GM12865 (cell line): ENCODE measurements around the gene METTL1.
"Not testable (repeated sequence)": the region's sequence is repeated elsewhere in the genome, so short reads cannot be mapped to it uniquely, and the experiment has no call there.

ENCODE experiments used
- DNase-seq: peaks from one replicate; pipeline ENCODE4 v3.0.0; 2010; ENCODE audit warnings: low read depth
- H3K4me3 ChIP-seq: 2 replicates; pipeline ENCODE4 v1.5.1; 2011; ENCODE audit warnings: mild to moderate bottlenecking, low read depth, low read length, control low read depth
- TF ChIP-seq, protein P1 (sequence below): IDR thresholded peaks from 2 replicates; pipeline ENCODE4 v1.5.1; 2011; ENCODE audit warnings: low read length, control low read depth, low read depth, inconsistent platforms; ENCODE audit not compliant: insufficient read depth; ENCODE audit errors: missing control alignments

The METTL1 gene

DNA sequence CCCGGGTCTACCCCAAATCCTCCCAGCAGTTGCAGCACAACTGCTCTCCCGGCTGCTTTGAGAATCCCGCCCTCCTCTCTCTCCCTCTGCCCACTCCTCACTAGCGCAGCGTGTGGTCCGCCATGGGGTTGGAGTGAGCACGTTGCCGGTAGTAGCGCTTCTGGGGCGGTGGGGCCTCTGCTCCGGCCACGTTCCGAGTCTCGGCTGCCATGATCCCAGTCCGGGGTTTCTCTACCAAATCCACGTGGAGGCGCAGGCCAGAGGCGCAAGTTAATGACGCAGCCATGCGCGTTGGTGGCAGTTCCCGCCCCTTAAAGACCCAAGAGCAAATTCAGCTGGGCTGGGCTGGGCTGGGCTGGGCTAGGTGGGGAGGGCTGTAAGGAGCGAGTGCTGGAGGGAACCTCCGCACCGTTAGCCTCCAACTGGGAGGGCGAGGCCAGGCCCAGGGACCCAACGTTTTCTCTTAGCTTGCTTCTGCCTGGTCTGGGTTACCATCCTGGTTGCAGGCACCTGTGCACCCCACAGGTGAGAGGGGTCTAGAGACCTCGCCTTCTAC is at the start of gene METTL1:
Gene METTL1 (minus strand): TSS at position 233 of the 556 bp plus-strand sequence. CDS start 22 bp downstream, at position 211.
- TF ChIP-seq, protein P1, sequence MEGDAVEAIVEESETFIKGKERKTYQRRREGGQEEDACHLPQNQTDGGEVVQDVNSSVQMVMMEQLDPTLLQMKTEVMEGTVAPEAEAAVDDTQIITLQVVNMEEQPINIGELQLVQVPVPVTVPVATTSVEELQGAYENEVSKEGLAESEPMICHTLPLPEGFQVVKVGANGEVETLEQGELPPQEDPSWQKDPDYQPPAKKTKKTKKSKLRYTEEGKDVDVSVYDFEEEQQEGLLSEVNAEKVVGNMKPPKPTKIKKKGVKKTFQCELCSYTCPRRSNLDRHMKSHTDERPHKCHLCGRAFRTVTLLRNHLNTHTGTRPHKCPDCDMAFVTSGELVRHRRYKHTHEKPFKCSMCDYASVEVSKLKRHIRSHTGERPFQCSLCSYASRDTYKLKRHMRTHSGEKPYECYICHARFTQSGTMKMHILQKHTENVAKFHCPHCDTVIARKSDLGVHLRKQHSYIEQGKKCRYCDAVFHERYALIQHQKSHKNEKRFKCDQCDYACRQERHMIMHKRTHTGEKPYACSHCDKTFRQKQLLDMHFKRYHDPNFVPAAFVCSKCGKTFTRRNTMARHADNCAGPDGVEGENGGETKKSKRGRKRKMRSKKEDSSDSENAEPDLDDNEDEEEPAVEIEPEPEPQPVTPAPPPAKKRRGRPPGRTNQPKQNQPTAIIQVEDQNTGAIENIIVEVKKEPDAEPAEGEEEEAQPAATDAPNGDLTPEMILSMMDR = no peak
- peak; percentile 96 for DNase-seq
- peak within 1 kb of the TSS; percentile 91 for H3K4me3 ChIP-seq

DNA sequence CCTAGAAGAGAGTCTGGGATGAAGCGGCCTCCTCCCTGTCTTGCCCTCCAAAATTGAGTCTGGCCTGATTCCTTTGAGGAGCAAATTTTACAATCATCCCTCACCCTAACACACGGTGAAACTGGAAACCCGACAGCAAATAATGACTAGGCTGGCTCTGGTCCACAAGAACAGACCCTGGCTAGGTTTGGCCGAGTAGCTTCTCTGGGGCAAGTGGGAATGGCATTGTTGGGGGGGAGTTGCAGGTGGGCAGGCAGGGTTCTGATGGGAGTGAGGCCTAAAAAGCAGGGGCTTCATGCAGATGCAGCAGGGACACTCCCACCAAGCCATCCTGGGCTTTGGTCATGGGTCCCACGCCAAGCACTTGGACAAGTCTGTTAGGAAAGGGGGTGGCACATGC is 49.1 kb upstream of the METTL1 start:
- H3K4me3 ChIP-seq = not testable (repeated sequence)

GRCh38 chr12:57820119-57820518 is 48.2 kb upstream of the METTL1 start:
- H3K4me3 ChIP-seq, DNase-seq: not testable (repeated sequence)

More for the DNA sequence above, 49.1 kb upstream of the METTL1 start:
- not testable (repeated sequence) for DNase-seq

DNA sequence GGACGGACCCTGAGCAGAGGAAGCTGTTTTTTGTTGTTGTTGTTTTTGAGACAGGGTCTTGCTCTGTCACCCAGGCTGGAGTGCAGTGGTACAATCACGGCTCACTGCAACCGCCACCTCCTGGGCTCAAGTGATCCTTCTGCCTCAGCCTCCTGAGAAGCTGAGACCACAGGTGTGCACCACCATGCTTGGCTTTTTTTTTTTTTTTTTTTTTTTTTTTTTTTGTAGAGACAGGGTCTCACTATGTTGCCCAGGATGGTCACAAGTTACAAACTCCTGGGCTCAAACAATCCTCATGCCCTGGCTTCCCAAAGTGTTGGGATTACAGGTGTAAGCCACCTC is 46.1 kb upstream of the METTL1 start:
- DNase-seq, H3K4me3 ChIP-seq: not testable (repeated sequence)

- no peak overlapping the region for H3K4me3 ChIP-seq
- TF ChIP-seq, protein P1 = no peak
- no peak for DNase-seq
These were observed 45.5 kb upstream of the METTL1 start for GRCh38 chr12:57817261-57817989.

DNA sequence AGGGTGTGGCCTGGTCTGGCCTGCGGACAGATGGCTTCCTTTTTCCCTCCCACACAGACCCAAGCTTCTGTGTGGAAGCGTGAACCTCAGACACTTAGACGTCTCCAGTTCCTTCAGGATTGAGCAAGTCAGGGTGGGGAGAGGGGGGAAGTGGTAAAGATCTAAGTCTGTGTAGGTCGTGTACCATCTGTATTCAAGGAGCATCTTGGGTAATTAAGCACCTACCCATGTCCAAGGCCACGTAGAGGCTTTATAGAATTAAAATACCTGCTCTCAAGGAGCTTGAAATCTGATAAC is 44.9 kb upstream of the METTL1 start:
- TF ChIP-seq, protein P1 = no peak

GRCh38 chr12:57816001-57816854 is 44.3 kb upstream of the METTL1 start:
- TF ChIP-seq, protein P1 = no peak
- no peak for DNase-seq
- H3K4me3 ChIP-seq = no peak overlapping the region

More for the DNA sequence above, 44.9 kb upstream of the METTL1 start:
- no peak overlapping the region for H3K4me3 ChIP-seq
- no peak for DNase-seq

DNA sequence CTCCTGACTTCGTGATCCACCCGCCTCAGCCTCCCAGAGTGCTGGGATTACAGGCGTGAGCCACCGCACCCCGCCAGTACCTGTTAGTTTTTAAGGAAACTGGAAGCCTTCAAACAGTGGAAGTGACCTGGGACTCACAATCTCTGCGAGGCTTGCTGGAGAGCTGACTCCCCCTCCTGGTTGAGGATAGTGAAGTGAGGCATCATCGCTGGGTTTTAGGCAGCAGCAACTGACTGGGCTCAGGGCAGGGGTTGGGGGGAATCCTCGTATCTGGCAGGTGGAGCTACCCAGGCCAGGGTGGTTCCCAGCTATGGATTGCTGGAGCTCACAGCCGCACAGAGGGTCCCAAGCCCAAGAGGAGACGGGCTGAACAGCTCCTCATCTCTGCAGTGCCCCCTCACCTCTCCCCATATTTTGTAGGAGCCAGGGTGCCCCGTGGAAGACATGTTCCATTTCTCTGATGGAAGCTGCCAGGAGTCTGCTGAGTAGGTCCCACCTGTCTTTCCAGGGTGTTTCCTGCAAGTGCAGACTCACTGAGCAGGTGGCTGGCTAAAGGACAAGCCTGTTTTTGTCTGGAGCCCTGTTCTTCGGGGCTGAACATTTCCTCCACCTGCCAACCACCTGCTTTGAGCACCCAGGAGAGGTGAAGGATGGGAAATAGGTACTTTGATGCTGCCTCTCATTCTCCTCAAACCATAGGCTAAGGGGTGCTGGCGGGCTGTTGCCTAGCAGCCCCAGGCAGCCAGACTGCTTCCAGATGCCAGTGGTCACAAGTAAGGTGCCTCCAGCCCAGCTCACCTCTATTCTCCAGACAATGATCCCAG is 43.5 kb upstream of the METTL1 start:
- no peak overlapping the region for H3K4me3 ChIP-seq
- no peak for DNase-seq
- TF ChIP-seq, protein P1 = no peak
